GM19397 (cell line): Measurements from ENCODE around the gene FKBP10.
"Not testable (repeated sequence)": the region's sequence is repeated elsewhere in the genome, so short reads cannot be mapped to it uniquely, and the experiment has no call there.

Experiments
- ATAC-seq: cut with Tn5 transposase; IDR thresholded peaks from one replicate; pipeline ENCODE4 v1.9.1; 2021; ENCODE audit warnings: mild to moderate bottlenecking, moderate library complexity; ENCODE audit not compliant: unreplicated experiment

FKBP10 gene

DNA sequence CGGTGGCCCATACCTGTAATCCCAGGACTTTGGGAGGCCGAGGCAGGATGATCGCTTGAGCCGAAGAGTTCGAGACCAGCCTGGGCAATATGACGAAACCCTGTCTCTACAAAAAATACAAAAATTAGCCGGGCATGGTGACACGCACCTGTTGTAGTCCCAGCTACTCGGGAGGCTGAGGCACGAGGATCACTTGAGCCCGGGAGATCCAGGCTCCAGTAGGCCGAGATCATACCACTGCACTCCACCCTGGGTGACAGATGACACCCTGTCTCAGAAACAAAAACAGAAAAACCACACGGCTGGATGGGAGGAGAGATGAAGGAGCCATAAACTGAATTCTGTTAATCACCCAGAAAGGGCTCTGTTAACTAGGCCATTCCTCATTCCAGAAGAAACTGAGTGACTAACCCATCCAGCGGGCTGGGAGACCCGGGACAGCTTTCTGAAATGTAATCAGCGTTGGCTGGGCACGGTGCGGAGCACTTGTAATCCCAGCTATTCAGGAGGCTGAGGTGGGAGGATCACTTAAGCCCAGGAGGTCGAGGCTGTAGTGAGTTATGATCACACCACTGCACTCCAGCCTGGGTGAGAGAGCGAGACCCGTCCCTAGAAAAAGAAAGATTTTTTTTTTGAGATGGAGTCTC, 23.9 kb downstream of the FKBP10 start:
- no peak for ATAC-seq

DNA sequence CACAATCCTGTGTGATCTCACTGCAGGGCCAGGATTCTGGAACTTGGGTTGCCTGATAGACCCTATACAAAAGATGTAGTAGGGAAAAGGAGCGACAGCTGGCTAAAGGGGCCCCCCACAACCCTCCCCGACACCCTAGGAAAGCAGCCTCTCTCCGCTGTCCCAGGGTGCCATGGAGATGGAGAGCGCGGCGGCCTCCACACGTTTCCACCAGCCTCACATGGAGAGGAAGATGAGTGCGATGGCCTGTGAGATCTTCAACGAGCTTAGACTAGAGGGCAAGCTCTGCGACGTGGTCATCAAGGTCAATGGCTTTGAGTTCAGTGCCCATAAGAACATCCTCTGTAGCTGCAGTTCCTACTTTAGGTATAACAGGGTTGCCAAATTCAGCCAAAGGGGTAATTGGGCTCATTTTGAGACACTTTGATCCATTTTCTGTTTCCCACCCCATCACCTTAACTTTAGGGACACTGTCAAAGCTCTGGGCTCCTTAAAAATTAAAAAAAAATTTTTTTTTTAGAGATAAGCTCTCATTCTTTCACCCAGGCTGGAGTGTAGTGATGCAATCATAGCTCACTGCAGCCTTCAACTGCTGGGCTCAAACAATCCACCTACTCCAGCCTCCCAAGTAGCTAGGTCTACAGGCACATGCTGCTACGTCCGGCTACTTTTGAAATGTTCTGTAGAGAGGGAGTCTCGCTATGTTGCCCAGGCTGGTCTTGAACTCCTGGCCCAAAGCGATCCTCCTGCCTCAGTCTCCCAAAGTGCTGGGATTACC, 25.1 kb downstream of the FKBP10 start, which contains the start of gene KLHL10:
TSS of gene KLHL10 (plus strand) at position 65 of the 778 bp plus-strand sequence. CDS start at position 173, 108 bp downstream.
- ATAC-seq, result no peak

DNA sequence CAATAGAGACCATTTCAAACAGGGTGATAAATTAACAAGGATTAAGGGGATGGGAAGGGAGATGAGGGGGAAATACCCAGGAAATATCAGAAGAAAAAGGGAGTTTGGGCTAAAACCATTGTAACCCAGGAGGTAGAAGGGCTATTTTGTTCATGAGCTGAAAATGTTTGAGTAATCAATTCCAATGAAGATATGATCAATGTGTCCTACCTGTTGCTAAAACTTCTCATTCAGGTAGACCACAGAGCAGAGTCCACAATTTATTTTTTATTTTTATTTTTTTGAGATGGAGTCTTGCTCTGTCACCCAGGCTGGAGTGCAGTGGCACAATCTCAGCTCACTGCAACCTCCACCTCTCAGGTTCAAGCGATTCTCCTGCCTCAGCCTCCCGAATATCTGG, 26.6 kb downstream of the FKBP10 start:
- not testable (repeated sequence) for ATAC-seq

DNA sequence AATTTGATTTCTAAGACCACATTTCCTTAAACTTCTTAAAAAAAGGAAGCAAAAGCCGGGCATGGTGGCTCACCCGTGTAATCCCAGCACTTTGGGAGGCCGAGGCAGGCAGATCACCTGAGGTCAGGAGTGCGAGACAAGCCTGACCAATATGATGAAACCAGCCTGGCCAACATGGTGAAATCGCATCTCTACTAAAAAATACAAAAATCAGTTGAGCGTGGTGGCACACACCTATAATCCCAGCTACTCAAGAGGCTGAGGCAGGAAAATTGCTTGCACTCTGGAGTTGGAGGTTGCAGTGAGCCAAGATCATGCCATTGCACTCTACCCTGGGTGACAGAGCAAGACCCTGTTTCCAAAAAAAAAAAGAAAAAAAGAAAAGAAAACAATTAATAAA, 28.0 kb downstream of the FKBP10 start:
- not testable (repeated sequence) for ATAC-seq

DNA sequence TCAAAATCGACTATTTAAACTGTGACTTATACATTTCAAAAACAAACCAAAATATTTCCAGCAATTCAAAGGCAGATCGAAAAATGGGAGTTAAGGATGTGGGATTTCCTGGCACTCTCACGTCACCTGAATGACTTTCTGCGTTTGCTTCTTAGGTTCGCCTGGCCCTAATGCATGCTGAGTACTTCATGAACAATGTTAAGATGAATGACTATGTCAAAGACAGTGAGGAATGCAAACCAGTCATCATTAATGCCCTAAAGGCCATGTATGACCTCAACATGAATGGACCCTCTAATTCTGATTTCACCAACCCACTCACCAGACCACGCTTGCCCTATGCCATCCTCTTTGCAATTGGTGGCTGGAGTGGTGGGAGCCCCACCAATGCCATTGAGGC, 32.2 kb downstream of the FKBP10 start:
- ATAC-seq, result no peak

DNA sequence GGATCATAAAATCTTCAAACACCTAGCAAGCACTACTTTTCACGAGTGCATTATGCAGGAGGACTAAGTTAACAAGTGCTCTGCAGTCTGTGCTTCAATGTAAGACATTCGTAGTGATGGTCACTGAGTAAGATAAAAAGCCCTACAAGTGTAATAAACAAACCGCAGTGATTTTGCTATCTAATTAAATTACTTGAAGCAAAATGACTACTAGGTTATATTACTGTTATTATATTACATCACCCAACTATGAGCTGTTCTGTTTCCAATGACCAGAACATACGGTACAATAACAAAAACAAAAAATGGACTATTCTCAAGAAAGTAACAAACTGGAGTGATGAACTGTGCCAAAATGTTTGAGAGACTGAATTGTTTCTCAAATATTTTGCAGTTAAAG, 36.0 kb downstream of the FKBP10 start:
- ATAC-seq, result no peak

DNA sequence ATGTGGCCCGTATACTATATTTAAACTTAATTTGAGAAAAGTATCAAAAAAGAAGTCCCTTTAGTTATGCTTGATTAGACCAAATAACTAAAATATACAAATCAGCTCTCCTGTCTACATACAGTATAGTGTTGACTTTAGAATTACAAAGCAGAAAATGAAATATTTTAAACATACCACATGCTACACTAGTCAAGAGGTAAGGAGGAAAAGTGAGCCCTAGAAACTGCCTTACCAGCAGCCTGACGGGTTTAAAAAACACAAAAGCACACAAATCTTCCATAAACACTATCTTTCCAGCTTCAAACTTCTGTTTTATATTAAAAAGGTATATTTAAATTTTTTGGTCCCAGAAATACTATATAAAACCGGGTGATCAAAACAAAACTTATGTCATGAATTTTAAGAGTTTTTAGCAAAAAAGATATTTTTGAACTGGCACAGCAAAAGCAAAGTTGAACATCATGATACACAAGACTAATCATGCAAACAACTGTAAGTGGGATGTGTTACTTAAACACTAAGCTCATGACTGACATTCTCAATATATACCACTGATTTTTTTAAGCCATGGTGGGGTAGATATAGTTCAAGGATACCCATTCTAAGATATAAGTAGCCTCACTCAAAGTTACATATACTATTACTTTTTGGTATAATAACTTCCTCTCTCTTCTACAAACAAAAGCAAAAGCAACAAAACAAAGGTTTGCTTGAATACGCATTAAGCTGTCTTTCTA, 36.6 kb downstream of the FKBP10 start:
- no peak for ATAC-seq

DNA sequence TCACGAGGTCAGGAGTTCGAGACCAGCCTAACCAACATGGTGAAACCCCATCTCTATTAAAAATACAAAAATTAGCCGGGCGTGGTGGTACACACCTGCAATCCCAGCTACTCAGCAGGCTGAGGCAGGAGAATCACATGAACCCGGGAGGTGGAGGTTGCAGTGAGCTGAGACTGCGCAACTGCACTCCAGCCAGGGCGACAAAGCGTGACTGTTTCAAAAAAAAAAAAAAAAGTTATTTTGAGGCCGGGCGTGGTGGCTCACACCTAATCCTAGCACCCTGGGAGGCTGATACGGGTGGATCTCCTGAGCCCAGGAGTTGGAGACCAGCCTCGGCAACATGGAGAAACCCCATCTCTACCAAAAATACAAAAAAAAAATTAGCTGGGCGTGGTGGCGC, 38.6 kb downstream of the FKBP10 start:
- ATAC-seq, result not testable (repeated sequence)

DNA sequence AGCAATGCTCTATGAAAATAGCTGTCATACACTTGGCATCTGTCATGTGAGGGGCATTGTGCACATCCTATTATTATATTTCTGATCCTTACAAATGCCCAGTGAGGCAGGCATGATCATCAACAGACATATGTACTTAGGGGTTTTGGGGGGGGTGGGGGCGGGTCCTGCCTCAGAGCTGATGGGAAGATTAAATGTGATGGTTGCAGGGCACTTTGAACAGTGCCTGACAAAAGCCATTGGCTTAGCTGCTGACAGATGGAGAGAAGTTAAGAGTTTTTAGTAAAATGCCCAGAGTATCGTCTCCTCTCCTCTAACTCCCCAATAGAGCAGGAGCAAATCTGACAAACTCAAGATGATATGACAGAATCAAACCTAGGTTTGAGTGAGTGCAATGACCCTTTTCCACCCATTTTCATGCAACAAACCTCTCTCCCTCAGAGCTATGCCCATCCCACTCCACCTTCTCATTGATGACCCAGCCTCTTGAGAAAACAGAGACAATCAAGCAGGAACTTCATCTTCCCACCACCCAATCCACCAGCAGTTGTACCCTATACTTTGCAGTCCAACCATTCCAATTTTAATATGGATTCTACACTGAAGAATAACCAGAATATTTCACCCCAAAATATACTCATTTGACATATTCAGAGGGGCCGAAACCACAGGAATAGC, 47.6 kb downstream of the FKBP10 start:
- no peak for ATAC-seq

DNA sequence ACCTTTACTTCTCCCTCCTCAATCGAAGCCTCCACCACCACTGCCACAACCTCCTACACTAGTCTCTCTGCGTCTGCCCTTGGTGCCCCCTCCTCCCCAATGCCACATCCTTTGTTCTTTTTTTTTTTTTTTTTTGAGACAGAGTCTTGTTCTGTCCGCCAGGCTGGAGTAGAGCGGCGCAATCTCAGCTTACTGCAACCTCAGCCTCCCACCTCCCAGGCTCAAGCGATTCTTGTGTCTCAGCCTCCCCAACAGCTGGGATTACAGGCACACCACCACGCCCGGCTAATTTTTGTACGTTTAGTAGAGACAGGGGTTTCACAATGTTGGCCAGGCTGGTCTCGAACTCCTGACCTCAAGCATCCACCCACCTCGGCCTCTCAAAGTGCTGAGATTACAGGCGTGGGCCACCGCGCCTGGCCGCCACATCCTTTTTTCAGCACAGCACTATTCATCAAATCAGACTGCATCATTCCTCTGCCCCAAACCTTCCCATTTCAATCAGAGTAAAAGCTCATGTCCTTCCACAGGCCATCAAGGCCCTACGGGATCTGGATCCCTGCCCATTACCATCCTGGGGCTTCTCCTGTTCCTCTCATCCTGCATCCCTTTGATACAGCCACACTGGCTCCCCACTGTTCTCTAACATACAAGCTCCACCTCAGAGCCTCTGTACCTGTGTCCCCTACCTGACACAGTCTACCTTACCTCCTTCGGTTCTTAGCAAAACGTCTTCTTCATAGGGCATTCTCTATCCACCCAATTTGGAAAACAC, 50.5 kb downstream of the FKBP10 start:
- ATAC-seq, result no peak

DNA sequence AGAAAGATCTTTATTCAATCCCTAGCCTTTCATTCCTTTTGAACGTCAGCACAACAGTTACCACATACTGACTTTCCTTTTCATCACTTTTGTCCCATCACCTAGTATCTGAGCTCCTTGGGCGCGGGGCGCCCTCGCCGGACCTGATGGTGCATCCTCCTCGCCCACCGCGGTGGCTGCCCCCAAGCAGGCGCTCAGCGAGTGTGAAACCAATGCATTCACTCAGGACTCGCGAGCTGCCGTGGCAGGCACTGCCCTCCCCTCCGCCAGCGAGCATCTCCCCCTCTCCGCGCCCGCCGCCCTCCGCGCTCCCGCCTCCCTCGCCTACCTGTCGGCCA, 51.7 kb downstream of the FKBP10 start:
- ATAC-seq, result peak; percentile 31

DNA sequence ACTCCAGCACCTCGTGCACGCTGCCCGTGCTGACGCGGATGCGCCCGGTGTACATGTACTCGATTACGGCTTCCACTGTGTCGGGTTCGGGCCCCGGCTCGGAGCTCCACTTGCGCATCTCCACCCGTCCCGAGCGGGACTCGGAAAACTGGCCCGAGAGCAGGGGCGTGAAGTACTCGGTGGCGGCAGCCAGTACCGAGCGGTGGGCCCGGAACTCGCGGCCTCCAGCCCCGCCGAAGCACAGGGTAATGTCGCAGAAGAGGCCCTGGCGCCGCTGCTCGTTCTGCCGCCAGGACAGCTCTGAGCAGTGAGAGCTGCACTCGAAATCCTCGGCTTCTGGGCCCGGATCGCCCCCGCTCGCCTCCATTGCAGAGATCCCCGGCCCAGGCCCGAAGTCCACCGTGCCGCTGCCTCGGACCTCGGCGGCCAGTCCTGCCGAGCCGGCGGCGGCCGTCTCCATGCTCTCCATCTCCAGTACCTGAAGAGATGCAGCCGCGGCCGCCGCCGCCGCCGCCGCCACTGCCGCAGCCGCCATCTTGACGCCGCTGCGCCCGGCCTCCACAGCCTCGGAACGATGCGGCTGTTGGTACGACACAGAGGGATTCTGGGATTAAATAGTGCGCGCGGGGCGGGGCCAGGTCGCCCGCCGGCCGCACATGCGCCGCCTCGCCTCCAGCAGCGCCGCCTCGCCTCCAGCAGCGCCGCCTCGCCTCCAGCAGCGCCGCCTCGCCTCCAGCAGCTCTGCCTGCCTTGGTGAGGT, 52.2 kb downstream of the FKBP10 start, which contains the start of gene KLHL11:
TSS of gene KLHL11 (minus strand) at position 588 of the 760 bp plus-strand sequence. CDS start at position 535, 53 bp downstream.
- peak; percentile 86 for ATAC-seq

DNA sequence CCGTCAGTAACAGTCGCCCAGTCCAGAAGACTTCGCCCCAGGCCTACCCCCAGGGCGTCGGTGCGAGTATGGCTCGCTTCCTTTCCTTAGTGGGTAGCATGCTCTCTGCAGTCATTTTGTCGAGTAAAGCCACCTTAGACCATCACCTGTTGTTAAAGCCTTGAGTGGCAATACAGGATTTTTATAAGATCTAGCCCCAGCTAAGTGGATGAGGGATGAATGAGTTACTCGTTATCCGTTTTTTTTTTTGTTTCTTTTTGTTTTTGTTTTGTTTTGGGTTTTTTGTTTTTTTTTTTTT, 52.7 kb downstream of the FKBP10 start:
- ATAC-seq, result no peak

DNA sequence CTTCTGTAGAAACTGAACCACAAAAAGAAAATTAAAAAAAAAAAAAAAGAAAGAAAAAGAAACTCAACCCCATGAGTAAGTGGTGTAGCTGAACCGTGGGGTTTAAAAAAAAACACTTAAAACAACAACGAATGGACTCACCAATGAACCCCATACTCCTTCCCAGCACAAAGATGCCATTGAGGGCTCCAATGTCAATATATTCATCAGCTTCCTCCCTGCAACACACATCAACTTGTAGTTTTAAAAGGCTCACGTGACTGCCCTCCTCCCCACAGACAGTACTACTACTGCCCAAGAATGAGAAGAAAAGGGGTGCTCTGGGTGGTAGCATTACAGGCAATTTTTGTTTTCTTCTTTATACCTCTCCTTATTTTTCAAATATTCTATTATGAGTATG, 55.8 kb downstream of the FKBP10 start:
- ATAC-seq, result no peak

DNA sequence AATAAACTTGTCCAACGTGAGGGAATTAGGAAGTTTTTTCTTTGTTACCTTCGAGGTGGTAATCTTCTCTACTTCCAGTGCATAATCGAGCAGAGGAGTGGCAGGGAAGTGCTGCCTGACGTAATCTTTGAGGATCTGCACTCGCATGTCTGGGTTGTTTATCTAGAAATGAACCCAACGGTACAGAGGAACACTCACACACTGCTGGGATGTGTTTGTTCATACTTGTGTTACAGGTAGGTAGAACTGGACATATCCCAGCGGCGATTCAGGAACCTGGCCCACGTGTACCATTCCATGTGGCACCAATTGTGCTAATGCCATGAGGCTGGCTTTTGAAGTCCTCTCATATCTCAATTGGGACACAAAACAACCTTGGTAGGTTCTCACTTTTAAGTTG, 56.6 kb downstream of the FKBP10 start:
- no peak for ATAC-seq

DNA sequence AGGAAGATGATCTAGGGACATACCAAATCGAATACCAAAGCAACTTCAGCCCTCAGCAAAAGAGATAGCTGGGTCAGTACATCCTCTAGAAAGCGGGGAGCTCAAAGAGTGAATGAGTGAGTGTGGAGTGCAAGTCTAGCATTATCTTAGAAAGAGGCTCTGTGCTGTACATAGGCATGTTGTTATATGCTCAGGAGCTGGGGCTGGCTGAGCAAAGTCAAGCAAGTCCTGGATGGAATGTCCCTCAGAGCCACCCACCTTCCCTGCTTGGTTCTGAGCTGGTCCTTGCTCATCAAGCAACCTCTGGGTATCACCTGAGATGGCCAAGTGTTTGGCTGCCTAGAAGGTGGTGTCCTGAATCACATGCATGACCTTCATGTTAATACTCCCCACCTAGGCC, 57.3 kb downstream of the FKBP10 start:
- ATAC-seq, result no peak

DNA sequence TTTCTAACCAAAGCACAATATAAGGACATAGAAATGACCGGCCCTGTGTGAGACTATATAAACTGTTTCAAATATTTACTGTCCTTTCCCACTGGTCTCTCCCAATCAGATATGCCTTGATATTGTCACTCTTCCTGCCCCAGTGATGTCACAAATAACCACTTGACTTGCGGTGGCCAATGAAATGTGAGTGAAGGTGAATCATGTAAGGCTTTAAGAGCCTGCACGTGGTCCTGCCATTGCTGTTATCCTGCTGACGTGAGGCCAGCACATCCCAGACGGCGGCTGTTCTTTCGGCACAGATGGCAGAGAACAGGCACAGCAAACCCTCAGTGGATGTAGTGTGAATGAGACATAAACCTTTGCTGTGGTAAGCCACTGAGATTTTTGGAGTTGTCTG, 57.8 kb downstream of the FKBP10 start:
- no peak for ATAC-seq

DNA sequence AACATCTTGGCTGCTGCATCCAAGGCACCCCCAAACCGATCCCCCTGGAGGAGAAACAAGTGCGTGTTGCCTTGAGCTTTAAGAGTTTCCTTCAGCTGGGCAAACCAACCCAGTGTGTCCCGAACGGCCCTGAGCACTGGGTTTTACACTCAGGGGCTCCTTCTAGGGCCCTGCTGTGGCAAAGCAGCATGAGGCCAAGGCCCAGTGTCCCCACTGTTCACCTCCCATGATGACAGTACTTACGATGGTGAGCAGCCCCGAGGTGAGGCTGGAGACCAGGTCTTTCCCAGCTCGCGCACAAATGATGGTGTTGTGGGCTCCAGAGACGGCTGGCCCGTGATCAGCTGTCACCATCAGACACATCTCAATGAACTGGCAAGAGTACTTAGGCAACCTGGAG, 59.0 kb downstream of the FKBP10 start:
- no peak for ATAC-seq
